HG02970 (cell line): ENCODE data around the gene ANKS4B.
"Not testable (repeated sequence)": the region's sequence is repeated elsewhere in the genome, so short reads cannot be mapped to it uniquely, and the experiment has no call there.

Source experiments
- ATAC-seq: cut with Tn5 transposase; IDR thresholded peaks from one replicate; pipeline ENCODE4 v1.9.1; 2021; ENCODE audit warnings: mild to moderate bottlenecking, moderate library complexity, moderate number of reproducible peaks; ENCODE audit not compliant: unreplicated experiment, low FRiP score

The ANKS4B gene

DNA sequence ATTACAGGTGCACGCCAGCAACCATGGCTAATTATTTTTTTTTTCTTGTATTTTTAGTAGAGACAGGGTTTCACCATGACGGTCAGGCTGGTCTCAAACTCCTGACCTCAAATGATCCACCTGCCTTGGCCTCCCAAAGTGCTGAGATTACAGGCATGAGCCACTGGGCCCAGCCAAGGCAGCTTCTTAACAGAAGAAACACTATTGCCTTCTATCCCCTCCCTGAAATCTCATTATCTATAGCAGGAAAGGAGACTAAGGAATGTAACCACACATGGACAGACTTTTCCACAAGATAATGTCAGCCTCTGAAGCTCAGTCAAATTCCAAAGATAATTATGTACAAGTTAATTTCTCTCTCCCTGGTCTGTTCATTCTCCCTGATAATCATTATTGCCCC is 16.4 kb upstream of the ANKS4B start:
- no peak for ATAC-seq

DNA sequence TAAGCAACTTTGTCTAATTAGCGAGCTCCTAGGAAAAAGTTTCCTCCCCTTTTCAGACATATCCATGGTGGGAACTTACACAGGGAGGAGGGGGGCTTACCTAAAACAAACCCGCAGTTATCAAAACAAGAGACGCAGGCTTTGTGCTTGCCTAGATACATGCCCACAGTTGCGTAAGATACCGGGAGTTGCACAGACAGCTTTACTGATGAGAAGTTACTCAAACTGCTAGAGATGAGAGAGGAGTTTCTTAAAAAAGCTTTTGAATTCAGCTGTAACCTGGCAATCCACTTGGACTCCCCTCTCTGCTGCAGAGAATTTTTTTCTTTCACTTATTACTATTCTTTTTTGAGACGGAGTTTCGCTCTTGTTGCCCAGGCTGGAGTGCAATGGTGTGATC is 15.3 kb upstream of the ANKS4B start:
- no peak for ATAC-seq

DNA sequence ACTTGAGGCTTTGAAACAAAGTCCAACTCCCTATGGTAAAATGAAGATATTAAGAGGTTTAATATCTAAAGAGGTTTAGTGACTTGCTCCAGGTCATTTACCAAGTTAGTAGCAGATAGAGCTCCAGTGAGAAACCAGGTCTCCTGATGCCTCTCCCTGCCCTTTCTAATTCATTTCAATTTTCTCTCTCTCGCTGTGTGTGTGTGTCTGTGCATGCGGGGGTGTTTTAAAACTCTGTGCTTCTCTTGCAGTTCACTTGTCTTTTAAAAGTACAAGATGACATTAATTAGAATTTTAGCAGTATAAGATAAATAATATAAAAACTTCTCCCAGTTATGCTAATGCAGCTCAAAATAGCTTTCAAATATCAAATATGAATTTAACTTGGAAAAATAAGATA is 13.9 kb upstream of the ANKS4B start:
- ATAC-seq = no peak

DNA sequence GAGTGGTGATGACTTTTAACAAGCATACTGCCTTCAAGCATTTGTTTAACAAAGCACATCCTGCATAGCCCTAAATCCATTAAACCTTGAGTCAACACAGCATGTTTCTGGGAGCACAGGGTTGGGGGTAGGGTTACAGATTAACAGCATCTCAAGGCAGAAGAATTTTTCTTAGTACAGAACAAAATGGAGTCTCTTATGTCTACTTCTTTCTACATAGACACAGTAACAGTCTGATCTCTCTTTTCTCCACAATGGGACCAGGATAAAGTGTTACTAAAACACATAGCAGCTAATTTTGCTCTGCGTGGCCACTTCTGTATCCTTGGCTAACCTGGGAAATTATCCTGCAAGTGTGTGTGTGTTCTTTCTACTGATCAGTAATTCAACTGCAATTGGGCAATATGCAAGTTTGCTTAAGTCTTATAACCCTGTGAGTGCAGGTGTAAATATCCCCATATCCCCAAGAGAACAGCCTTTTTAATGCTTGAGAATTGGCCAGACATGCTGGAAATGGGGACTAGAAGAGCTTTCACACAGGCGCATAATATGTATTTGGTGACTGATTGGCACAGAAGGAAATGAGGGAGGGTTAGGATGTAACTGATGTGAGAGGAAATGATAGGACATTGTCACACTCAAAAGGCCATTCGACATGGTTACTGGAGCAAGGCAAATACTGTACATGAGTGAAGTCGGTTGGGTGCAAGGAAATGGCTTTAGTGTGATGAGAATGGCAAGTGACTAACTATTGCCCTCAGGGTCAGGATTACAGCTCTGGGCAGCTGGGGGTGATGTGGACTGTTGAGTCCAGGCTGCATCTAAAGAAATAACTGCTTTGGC is 10.8 kb upstream of the ANKS4B start:
- no peak for ATAC-seq

DNA sequence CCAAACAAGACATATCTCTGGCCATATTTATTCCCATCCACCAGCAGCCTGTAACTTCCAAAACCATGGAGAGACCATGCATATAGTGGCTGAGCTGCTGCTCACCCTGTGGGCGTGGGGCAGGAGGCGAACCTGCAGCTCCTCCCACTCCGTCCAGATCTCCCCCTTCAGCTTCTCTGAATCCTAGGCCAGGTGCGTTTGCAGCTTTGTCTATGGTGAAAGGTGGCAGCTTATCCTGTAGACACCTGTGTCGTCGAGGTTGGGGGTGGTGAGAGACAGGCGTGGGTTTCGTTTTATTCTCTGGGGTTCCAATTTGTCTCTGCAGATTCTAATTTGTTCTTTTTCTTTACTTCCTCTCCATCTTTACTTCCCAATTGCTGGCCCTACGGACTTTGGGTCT is 9.7 kb upstream of the ANKS4B start:
- no peak for ATAC-seq

DNA sequence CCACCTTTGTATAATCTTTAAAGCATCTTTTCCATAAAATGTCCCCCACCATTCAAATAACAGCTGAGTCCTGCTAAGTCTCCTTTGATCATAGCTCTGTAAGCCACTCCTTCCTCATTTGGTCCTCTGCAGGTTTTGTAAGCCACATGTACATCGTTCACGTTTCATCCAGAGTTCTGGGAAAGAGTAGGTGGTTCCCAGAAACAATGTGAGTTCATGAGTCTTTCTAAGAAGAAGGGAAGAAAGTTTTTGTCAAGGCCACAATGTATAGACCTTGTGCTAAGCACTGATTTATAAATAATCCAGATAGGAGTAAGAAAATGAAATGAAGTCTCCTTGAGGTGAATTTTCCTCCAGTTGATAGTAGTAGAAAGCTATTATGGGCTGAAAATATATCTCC is 8.7 kb upstream of the ANKS4B start:
- ATAC-seq = no peak

DNA sequence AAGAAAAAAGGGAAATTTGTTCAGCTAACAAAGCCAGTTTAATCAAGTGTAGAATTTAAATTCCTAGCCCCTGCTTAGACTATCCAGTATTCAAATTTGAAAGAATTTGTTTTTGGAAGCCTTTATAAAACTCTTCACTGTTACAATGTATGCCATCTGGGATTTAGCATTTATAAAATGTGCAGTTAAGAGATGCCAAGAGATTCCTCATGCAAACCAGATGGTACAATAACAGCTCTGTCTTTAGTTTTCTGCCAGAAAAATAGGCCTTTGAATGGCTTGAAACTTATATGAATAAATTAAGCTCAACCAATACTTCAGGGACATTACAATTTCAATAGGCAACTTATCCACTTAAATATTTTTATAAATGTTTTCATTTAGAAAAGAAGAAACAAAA is 6.8 kb upstream of the ANKS4B start:
- ATAC-seq = no peak

DNA sequence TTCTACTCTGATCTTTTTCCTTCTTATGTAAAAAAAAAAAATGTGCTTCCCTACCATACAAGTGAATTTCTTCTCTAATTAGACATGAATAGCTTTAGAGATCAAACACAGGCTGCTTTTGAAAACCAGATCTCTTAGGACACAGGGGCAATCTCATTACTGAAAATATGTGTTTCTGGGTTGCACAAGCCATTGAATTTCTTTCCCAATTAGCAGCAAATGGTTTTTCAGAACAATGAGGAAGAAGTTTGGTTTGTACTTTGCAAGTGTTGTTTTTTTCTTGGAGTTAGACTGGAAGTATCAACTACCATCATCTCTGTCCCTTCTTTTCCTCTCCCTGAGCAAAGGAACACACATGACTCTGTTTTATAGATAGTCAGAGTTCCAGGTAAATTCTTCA is 5.6 kb upstream of the ANKS4B start:
- no peak for ATAC-seq

DNA sequence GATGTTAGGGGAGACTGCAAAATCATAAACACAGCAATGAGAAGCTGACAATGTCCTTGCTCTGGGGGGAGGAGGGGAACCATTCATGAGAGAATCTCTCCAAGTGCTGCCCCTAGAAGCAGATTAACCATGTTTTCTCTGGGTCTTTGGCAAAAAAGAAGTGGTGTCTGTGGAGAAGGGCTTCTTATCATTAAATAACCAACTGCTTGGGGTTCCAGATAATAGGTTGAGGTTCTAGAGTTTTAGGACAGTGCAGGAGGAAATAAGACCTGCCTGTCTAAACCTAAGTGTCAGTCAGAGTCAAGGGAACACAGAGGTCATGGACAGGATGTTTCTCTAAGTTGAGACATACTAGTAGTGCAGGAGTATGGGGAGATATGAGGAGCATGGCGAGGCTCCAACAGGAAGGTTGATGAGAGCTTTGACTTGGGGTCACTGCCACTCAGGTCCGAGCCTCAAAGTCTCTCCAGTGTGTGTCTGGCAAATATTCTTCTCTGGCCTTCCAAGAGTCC is 5.1 kb upstream of the ANKS4B start:
- ATAC-seq = no peak

DNA sequence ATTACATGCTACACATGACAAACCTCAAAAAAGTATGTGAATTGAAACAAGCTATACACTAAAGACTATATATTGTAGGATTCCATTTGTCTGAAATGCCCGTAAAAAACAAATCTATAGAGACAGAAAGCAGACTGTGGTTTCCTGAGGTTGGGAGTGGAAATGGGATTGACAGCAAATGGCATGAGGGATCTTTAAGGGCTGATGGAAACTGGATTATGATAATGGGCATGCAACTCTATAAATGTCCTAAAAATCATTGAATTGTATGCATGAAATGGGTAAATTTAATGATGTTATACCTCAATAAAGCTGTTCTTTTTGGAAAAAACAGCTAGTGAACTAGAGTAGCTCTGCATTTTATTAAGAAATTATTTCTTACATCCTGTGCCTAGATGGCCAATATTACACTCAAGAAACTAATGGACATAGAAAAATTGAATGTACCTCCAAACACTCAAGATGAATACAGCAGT is 416 bp upstream of the ANKS4B start:
- no peak for ATAC-seq

DNA sequence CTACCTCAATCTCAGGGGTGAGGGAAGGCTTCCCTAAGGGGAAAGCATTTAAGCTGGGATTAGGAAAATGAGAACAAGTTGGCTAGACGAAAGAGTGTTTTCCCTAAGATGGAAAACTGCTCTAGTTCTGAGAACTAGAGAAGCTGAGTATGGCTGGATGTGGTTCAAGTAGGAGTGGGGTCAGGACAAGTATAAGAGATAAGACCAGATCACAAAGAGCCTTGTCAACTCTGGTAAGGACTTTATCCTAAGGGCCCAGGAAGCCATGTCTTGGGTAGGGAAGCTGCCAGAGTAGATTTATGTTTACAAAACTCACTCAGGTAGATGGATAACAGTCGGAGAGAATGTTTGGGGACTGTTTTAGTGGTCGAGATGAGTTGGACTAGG is 1.7 kb downstream of the ANKS4B start:
- ATAC-seq = no peak

DNA sequence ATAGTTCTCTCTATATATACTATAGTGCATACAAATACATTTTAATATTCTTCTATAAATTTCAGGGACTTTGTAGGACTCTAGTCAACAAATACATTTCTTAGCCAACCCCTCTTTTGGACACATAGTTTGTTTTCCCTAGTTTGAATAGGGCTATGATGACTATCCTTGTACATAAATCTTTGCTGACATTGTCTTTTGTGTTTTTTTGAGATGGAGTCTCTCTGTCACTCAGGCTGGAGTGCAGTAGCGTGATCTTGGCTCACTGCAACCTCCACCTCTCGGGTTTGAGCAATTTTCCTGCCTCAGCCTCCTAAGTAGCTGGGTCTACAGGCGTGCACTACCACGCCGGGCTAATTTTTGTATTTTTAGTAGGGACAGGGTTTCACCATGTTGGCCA is 3.3 kb downstream of the ANKS4B start:
- ATAC-seq = no peak

DNA sequence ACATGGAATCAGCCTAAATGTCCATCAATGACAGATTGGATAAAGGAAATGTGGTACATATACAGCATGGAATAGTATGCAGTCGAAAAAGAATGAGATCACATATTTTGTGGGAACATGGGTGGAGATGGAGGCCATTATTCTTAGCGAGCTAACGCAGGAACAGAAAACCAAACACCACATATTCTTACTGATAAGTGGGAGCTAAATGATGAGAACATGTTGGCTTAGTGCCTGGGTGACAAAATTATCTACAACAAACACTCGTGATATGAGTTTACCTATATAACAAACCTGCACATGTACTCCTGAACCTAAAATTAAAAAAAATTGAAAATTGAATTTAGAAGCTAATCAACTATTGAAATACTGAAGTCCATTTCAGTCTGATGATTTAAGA is 6.1 kb downstream of the ANKS4B start:
- ATAC-seq = no peak

DNA sequence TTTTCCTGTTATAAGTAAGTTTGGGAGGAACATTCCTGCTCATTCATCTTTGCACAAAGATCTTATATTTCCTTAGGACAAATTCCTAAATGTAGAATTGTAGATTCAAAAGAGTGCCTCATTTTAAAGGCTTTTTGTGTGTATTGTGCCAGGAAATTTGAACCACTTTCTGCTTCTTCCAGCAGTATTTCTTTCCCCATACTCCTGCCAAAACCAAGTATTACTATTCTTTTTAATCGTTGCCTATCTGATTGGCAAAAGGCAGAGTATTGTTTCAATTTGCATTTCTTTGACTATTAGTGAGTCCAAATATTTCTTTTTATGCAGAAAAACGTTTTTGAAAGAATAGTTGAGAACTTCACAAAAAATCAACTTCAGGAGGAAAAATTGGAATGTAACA is 9.3 kb downstream of the ANKS4B start:
- ATAC-seq = no peak

DNA sequence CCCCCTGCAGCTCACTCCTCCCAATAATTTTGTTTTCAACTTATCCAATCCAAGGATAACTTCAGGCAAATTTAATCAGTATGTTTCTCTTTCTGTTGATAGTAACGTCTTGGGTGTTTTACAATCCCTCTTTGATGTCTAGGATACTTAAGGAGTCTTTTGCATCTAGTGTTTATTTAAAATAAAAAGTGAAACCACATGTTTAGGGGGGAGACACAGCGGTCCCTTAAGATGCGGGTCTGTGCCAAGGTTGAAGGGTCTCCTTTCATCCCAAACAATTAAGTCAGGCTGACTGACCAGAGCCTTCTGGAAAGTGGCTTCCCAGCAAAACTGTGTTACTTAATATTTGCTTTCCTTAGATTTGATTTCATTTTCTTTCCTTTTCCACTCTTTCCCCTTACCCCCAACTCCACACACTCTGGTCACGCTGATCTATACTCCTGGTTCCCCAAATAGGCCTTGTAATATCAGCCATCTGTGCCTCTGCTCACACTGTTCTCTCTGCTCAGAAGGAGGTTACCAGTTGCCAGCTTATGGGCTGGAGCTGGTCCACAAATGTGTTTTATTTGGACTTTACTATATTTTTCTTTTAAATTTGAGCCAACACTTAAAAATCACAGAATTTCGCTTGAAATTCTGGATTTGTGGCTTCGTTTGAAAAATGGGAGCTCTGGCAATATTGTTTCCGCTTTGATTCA is 11.2 kb downstream of the ANKS4B start:
- ATAC-seq = no peak

DNA sequence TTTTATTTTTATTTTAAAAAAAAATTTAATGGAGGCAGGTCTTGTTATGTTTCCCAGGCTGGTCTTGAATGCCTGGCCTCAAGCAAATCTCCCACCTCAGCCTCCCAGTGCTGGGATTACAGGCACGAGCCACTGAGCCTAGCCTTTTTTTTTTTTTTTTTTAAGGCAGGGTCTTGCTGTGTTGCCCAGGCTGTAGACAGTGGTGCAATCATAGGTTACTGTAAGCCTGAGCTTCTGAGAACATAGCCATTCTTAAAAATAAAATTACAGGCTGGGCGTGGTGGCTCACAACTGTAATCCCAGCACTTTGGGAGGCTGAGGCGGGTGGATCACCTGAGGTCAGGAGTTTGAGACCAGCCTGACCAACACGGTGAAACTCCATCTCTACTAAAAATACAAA is 14.7 kb downstream of the ANKS4B start:
- ATAC-seq = not testable (repeated sequence)

DNA sequence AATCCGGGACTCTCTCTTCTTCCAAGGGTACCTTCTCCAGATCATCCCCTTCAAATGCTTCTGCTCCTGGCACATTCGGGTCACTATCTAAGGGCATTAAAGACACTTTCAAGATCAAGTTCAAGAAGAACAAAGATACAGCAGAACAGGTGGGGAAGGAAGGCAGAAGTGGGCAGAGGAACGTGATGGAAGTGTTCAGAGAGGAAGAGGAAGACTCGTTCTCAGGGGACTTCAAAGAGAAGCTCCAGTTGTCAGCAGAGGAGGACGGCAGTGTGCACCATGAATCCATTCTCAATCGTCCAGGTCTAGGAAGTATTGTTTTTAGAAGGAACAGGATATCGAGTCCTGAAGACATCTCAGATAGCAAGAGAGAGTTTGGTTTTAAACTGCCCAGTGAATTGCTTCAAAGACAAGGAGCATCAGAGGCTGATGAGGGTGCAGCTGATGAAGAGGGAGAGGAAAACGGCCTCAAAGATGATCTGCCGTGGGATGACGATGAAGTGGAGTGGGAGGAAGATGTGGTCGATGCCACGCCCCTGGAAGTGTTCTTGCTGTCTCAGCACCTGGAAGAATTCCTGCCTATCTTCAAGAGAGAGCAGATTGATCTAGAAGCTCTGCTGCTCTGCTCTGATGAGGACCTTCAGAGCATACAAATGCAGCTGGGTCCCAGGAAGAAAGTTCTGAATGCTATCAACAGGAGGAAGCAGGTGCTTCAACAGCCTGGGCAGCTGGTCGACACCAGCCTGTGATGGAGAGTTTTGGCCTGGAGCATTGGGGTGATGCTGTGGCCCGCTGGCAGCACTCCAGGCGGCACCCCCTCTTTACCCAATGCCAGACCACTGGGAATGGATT is 16.8 kb downstream of the ANKS4B start:
- no peak for ATAC-seq

DNA sequence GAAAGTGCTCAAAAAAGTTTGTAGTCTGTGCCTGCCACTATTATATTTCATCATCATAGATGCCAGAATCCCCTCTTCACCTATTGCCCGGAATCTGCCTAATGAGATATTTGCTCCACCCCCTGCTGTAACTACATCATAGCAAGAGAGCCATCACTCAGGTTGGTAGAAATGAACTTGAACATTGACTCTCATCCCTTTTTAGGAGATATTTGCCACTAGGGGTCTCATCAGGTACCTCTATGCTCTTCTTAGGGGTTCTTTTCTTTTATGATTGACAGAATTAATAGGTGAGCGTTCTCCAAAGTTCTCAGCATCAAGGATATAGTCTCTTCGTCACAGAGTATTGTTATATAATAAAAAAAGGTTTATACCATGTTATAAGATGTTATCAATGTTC is 20.0 kb downstream of the ANKS4B start:
- no peak for ATAC-seq

DNA sequence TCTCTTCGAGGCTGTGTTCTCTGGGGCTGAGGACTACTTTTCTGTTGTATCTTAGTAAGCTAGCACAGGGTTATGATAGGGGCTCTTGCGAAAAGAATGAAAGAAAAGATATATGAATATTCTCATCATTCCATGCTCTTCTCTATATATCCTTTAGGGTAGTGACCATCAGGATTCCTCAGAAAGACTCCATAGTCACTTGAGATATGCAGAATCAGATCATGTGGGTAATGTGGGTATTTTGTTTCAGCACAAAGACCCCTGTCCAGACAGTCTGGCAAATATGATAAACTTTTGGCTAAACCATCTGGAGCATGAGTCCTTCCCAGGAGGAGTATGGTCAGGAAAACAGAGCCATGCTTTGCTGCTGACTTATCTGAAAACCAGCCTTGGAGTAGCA is 23.1 kb downstream of the ANKS4B start:
- ATAC-seq = no peak

DNA sequence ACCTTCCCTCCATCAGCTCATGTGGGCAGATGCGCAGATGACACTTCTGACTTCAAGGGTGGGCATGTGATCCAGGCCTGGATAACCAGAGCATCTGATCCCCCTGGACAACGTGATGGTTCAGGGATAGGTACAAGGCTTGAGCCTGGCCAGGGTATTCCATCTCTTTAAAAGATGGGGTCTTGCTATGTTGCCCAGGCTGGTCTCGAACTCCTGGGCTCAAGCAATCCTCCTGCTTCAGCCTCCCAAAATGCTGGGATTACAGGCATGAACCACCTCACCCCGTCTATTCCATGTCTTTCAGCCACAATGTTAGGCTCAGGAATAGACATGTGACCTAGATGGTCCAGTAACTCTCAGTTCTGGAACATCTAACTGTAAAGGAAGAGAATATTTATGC is 23.8 kb downstream of the ANKS4B start:
- ATAC-seq = no peak
